ENCODE data around the gene INPP5F.

INPP5F gene

DNA sequence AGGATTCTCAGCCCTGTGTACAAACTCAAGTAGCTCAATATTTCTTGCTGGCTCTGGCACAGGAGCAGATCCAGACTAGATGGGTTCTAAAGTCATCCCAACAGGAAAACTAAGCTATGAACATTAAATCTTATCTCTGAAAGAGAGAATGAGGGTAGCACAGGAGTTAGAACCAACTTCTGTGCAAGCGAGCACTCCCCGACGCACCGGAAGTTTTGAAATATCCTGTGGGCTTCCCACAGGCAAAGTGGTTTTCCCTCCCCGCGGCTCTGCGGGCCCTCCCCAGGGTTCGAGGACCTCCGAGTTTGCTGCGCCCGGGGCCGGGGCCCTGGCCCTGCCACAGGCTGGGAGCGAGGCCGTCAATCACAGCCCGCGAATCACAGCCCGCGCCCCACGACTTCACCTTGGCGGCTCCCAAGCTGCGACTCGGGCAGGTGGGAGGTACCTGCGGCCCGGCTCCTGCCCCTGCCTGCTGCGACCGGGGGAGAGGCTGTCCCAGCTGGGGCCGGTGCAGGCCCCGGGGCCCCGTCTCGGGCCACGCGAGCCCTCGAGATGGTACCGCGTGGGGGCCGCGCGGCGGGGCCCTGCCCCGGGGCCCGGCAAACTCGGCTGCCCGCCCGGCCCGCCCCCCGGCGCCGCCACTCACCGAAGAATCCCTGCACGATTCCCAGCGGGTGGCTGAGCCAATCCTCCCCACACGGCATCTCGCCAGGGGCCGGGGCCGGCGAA, 146.2 kb downstream of the INPP5F start:
- peak; percentile 65 for DNase-seq

DNA sequence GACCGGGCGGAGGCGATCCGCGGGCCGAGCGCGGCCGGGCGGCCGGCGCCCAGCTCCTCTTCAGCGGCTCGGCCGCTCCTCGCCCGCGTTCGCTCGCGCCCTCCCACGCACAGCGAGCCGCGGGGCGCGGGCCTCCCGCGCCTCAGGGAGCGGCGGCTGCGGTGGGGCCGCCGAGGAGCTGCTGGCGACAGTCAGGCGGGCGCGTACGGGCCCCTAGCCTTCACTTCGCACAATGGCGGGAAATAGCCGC, 146.7 kb downstream of the INPP5F start, which contains the start of gene MCMBP:
Gene MCMBP, minus strand, starts transcription at position 234 of the 250 bp plus-strand sequence. CDS start 259 bp downstream, outside the sequence.
- DNase-seq = no peak

DNA sequence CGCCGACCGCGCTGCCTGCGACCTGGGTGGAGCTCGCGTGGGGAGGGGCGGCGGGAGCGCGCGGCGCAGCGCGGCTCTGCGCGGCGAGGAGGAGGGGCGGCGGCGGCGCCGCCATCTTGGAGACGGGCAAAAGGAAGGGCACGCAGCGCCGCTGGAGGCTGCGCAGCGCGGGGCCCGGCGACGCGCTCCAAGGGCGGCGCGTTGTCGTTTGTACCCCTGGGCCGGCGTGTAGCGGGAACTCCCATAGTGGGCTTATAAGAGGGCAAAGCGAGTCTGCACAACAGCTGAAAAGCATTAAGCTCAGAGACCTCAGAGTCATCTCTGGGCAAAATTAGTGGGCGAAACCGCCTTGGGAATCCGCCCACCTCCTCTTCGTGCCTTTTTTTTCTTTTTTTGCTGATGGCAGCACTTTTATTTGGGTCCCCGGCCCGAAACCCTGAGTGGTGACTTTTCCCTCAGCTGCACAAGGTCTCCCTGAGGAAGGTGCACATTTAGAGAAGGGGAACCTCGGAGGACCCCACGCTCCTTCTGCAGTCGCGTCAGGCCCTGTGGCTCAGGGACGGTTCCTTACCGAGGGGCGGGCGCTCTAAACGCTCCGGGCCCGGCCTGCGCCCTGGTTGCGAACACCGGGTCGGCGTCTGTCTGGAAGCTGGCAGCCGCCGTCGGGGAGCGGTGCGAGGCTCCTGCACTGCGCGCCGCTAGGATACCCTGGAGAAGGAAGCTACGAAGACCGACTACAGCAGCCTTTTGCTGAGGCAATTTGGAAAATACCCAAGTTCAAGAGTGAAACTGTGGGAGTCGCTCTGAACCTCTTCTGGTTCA, 147.2 kb downstream of the INPP5F start:
- peak; percentile 90 for DNase-seq

GRCh38 chr10:119878524-119878923, 152.7 kb downstream of the INPP5F start:
- DNase-seq = no peak

Data from activated naive CD4-positive, alpha-beta T cell treated with anti-CD3 and anti-CD28 coated beads, Interleukin-2, amount 50 U/mL, for 16 hours (primary cell).